ENCODE data around the gene IRGC. TPM values are rescaled to one million over a fixed set of nuclear protein-coding genes. Genes with fewer than 3 reads are reported as not detected.
A peak's percentile ranks its signal among the peaks of the same experiment; 100 is the strongest.

IRGC gene
- total RNA-seq, 2 donors from 2014 or later, result not detected

DNA sequence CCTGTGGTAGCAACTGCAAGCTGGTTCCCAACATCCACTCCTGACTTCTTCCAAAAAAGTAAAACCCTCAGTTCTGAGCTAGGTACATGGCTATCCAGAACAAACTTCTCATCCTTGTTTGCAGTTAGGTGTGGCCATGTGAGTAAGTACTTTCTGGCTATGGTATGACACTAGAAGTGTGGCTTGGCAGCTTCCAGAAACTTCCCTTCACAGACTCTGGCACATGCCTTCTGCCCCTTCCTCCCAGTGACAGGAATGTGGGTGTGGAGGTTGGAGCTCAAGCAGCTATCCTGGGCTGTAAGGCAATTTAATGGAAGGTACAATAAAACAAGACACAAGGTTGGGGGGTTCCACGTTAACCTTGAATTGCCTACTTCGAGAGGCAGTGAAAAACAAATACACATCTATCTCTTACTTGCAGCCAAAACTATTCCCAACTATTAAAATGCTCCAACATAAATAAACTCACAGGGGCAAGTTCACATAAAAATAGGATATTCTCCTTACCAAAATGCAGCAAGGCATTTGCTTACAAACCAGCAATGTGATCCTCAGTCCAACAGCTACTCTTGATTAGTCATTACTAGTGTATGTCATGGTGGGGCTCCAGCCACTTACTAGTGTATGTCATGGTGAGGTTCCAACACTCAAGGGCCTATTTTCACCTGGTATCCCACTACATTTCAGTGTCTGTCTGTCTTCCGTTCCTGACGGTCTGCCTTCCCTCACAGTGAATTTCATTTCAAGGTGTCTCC lies 35.8 kb downstream of the IRGC start:
- 41 to 48% methylated on average over 4 of the region's 4 CpGs for WGBS, 2 donors
- Histone ChIP-seq H3K4me1 (peaks cover 18% of the 10 kb centered on the region), H3K4me3 (no peak overlapping the region), H3K9me3 (no peaks in the 10 kb centered on the region), H3K27ac (no peak overlapping the region), H3K27me3 (no peaks in the 10 kb centered on the region), H3K36me3 (replicated peaks in 1 of 2; ENCODE audit: insufficient read depth in 1 of 2, low read depth in 2 of 2) (peaks cover 0 to 14% of the 10 kb centered on the region in 2 donors)
- intact Hi-C loops (cut with DNase I), result no loop called here
- ATAC-seq (no peak), DNase-seq (no peak)
- TF ChIP-seq POLR2A (IDR thresholded peaks at IDR 0.05) (no peak), CTCF (IDR thresholded peaks at IDR 0.05) (no peak)

DNA sequence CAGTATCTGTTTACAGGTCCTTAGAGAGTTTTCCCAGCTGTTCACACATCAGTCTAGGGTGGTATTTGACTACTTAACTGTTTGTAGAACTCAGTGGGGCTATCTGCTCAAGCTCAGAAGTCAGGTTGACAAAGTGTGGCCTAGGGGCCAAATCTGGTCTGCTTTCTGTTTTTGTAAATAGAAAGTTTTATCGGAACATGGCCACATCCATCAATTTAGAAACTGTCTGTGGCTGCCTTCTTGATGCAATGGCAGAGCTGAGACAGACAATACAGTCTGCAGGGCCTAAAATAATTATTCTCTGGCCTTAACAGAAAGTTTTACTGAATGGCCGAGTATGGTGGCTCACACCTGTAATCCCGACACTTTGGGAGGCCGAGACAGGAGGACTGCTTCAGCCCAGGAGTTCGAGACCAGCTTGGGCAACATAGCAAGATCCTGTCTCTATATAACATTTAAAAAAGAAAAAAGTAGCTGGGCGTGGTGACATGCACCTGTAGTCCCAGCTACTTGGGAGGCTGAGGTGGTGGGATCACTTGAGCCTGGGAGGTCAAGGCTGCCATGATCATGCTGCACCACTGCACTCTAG lies 36.5 kb downstream of the IRGC start:
- H3K27ac ChIP-seq, result no peak overlapping the region
- DNase-seq, result no peak
- TF ChIP-seq POLR2A (IDR thresholded peaks at IDR 0.05) (no peak), CTCF (IDR thresholded peaks at IDR 0.05) (no peak)
- H3K27me3 ChIP-seq, result no peaks in the 10 kb centered on the region
- H3K4me1 ChIP-seq, result peaks cover 18% of the 10 kb centered on the region
- peaks cover 0 to 7% of the 10 kb centered on the region in 2 donors for H3K36me3 ChIP-seq (replicated peaks in 1 of 2; ENCODE audit: insufficient read depth in 1 of 2, low read depth in 2 of 2)
- no peak for ATAC-seq
- H3K4me3 ChIP-seq, result no peak overlapping the region
- WGBS, 2 donors, result 76 to 82% methylated on average over 6 of the region's 6 CpGs
- intact Hi-C loops (cut with DNase I), result no loop called here
- H3K9me3 ChIP-seq, result no peaks in the 10 kb centered on the region

DNA sequence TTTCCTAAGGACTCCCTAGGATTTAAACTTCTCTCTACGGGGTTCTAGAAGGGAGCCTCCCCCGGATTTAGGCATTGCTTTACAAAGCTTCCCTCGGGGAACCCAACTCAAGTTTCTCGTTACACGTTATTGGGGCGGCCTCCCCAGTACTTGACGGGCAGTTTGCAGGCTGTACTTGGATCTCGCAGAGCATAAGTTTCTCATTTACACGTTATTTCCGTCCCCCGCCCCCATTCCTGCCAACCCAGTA lies 38.3 kb downstream of the IRGC start:
- Histone ChIP-seq H3K27ac (peak overlapping the region; percentile 94 to 100 (median 98)), H3K4me3 (peak overlapping the region; percentile 32 to 52), H3K9me3 (no peaks in the 10 kb centered on the region), H3K27me3 (no peaks in the 10 kb centered on the region), H3K4me1 (peaks cover 18% of the 10 kb centered on the region), H3K36me3 (replicated peaks in 1 of 2; ENCODE audit: insufficient read depth in 1 of 2, low read depth in 2 of 2) (peaks cover 0 to 2% of the 10 kb centered on the region in 2 donors)
- ATAC-seq, result no peak
- 0% methylated on average over 11 of the region's 11 CpGs for WGBS, 2 donors
- TF ChIP-seq POLR2A (IDR thresholded peaks at IDR 0.05), result no peak
- no peak for TF ChIP-seq CTCF (IDR thresholded peaks at IDR 0.05)
- DNase-seq, result no peak
- intact Hi-C loops (cut with DNase I), result no loop called here

- TF ChIP-seq CTCF (IDR thresholded peaks at IDR 0.05), result peak in 2 of 7 experiments; percentile 11 to 27
- TF ChIP-seq POLR2A (IDR thresholded peaks at IDR 0.05), result peak; percentile 70 to 91 (median 89)
- no peaks in the 10 kb centered on the region for H3K27me3 ChIP-seq
- peak; percentile 95 for ATAC-seq
- WGBS, 2 donors, result 0% methylated on average over 36 to 50 of the region's 79 CpGs
- peak within 1 kb of the TSS; percentile 34 to 52 for H3K4me3 ChIP-seq
- peaks cover 18% of the 10 kb centered on the region for H3K4me1 ChIP-seq
- peaks cover 0 to 1% of the 10 kb centered on the region in 2 donors for H3K36me3 ChIP-seq (replicated peaks in 1 of 2; ENCODE audit: insufficient read depth in 1 of 2, low read depth in 2 of 2)
- DNase-seq, result peak; percentile 98 to 99 (median 98)
- intact Hi-C loops (cut with DNase I), result no loop called here
- H3K27ac ChIP-seq, result peak within 1 kb of the TSS; percentile 94 to 100 (median 98)
- H3K9me3 ChIP-seq, result no peaks in the 10 kb centered on the region
Measured at GRCh38 chr19:43754503-43755255, 38.8 kb downstream of the IRGC start, which contains the start of gene SMG9. TSS of gene SMG9 (minus strand) at chr19:43754962. CDS start at chr19:43750741, 4,221 bp downstream.
